ENCODE results near the gene CCDC117. TPM values are rescaled to one million over a fixed set of nuclear protein-coding genes. Genes with fewer than 3 reads are reported as not detected.

The CCDC117 gene
- polyA plus RNA-seq, 1 of the 3 experiments (the other 2 are of a cell fraction): 4.2 TPM

- H3F3A ChIP-seq (replicated peaks; ENCODE audit: insufficient read depth): no peaks in the 10 kb centered on the region
- peaks cover 0 to 6% of the 10 kb centered on the region in 2 experiments; a peak in 1 of 4 replicates for H3K4me1 ChIP-seq (ENCODE audit: control insufficient read depth in 1 of 2, insufficient read depth in 2 of 2, low read depth in 1 of 2, low read length in 1 of 2)
- no peaks in the 10 kb centered on the region for H3K36me3 ChIP-seq (replicated peaks in 1 of 2; ENCODE audit: control insufficient read depth in 1 of 2, insufficient read depth in 2 of 2, low read length in 1 of 2)
- no peak overlapping the region for H3K4me2 ChIP-seq
- TF ChIP-seq USF2 (IDR thresholded peaks at IDR 0.05; ENCODE audit: borderline replicate concordance, low read depth, low read length) (no peak), PBX3 (IDR thresholded peaks at IDR 0.05) (no peak), TCF12 (IDR thresholded peaks at IDR 0.05) (no peak), SMC3 (IDR thresholded peaks at IDR 0.05; ENCODE audit: low read depth, low read length) (no peak), ELF1 (IDR thresholded peaks at IDR 0.05) (no peak), NRF1 (IDR thresholded peaks at IDR 0.05; ENCODE audit: low read depth, low read length) (no peak), GATA2 (CRISPR knock-in tag; IDR thresholded peaks at IDR 0.05) (no peak), TEAD4 (IDR thresholded peaks at IDR 0.05; ENCODE audit: borderline replicate concordance, insufficient read depth) (no peak), IRF3 (IDR thresholded peaks at IDR 0.05; ENCODE audit: low read depth, low read length) (no peak), RXRA (IDR thresholded peaks at IDR 0.05; ENCODE audit: borderline replicate concordance, low read depth) (no peak), MEF2A (IDR thresholded peaks at IDR 0.05; ENCODE audit: borderline replicate concordance, low read depth) (no peak), USF1 (IDR thresholded peaks at IDR 0.05; ENCODE audit: borderline replicate concordance, low read depth) (no peak)
- no peak overlapping the region for H3K4me3 ChIP-seq (ENCODE audit: low read depth in 2 of 2, low read length in 1 of 2)
- ChIA-PET CTCF (interaction anchor here (1.2 to 1.6 kb wide), 3 partner anchors 13 to 225 kb away, joined by 3 to 4 read pairs (median 4); no protein-coding TSS in a partner anchor), POLR2A (interaction anchor here (1.1 to 2.2 kb wide), 2 partner anchors 16 to 92 kb away, joined by 3 to 6 read pairs; partner anchors contain the start of gene XBP1)
- DNase-seq: no peak
- no peaks in the 10 kb centered on the region for H4K20me1 ChIP-seq (ENCODE audit: insufficient read depth)
- no peak overlapping the region for H3K9ac ChIP-seq
- H3K79me2 ChIP-seq (ENCODE audit: insufficient read depth): no peaks in the 10 kb centered on the region
- H3K9me3 ChIP-seq: no peaks in the 10 kb centered on the region
- H3K27ac ChIP-seq (ENCODE audit: low read depth in 2 of 2, low read length in 1 of 2): no peak overlapping the region
- WGBS (ENCODE audit: low lambda C conversion rate): 98% methylated on average over 6 of the region's 6 CpGs
- H2AFZ ChIP-seq (ENCODE audit: low read depth): no peak overlapping the region
- H3K27me3 ChIP-seq (ENCODE audit: insufficient read depth): no peaks in the 10 kb centered on the region
- H3K9me2 ChIP-seq: no peaks in the 10 kb centered on the region
These were observed 43.2 kb downstream of the CCDC117 start for GRCh38 chr22:28815729-28816128.

GRCh38 chr22:28817064-28817463 is 44.6 kb downstream of the CCDC117 start:
- Histone ChIP-seq H3K4me2 (no peak overlapping the region), H3K4me1 (ENCODE audit: control insufficient read depth in 1 of 2, insufficient read depth in 2 of 2, low read depth in 1 of 2, low read length in 1 of 2) (peaks cover 0 to 6% of the 10 kb centered on the region in 2 experiments; a peak in 1 of 4 replicates), H4K20me1 (ENCODE audit: insufficient read depth) (no peaks in the 10 kb centered on the region), H3K79me2 (ENCODE audit: insufficient read depth) (no peaks in the 10 kb centered on the region), H3K27me3 (ENCODE audit: insufficient read depth) (no peaks in the 10 kb centered on the region), H3K9me2 (no peaks in the 10 kb centered on the region), H3K4me3 (ENCODE audit: low read depth in 2 of 2, low read length in 1 of 2) (no peak overlapping the region), H3K9ac (no peak overlapping the region), H2AFZ (ENCODE audit: low read depth) (no peak overlapping the region), H3K36me3 (replicated peaks in 1 of 2; ENCODE audit: control insufficient read depth in 1 of 2, insufficient read depth in 2 of 2, low read length in 1 of 2) (no peaks in the 10 kb centered on the region), H3K9me3 (no peaks in the 10 kb centered on the region), H3K27ac (ENCODE audit: low read depth in 2 of 2, low read length in 1 of 2) (no peak overlapping the region), H3F3A (replicated peaks; ENCODE audit: insufficient read depth) (no peaks in the 10 kb centered on the region)
- 94% methylated on average over 2 of the region's 2 CpGs for WGBS (ENCODE audit: low lambda C conversion rate)
- ChIA-PET CTCF (interaction anchor here (1.0 to 1.6 kb wide), 3 partner anchors 12 to 216 kb away, joined by 4 to 6 read pairs (median 4); no protein-coding TSS in a partner anchor), POLR2A (no interaction called here)
- TF ChIP-seq YY1 (IDR thresholded peaks at IDR 0.05; ENCODE audit: low read depth) (no peak), ZBTB33 (IDR thresholded peaks at IDR 0.05; ENCODE audit: borderline replicate concordance, low read depth) (no peak), TCF12 (IDR thresholded peaks at IDR 0.05) (no peak)
- DNase-seq: no peak
